Measurements from ENCODE around the gene CHCHD4.

- TF ChIP-seq, protein P1, sequence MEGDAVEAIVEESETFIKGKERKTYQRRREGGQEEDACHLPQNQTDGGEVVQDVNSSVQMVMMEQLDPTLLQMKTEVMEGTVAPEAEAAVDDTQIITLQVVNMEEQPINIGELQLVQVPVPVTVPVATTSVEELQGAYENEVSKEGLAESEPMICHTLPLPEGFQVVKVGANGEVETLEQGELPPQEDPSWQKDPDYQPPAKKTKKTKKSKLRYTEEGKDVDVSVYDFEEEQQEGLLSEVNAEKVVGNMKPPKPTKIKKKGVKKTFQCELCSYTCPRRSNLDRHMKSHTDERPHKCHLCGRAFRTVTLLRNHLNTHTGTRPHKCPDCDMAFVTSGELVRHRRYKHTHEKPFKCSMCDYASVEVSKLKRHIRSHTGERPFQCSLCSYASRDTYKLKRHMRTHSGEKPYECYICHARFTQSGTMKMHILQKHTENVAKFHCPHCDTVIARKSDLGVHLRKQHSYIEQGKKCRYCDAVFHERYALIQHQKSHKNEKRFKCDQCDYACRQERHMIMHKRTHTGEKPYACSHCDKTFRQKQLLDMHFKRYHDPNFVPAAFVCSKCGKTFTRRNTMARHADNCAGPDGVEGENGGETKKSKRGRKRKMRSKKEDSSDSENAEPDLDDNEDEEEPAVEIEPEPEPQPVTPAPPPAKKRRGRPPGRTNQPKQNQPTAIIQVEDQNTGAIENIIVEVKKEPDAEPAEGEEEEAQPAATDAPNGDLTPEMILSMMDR (IDR thresholded peaks at IDR 0.05; ENCODE audit: borderline replicate concordance, extremely low read depth, low read length, poor library complexity, severe bottlenecking): no peak
- no peak for TF ChIP-seq EZH2 (IDR thresholded peaks at IDR 0.05; ENCODE audit: borderline replicate concordance, low read depth, low read length, severe bottlenecking)
Measured at GRCh38 chr3:14129296-14129695, 4.6 kb upstream of the CHCHD4 start.

All from DND-41 (cell line).